Fibroblast of lung (primary cell): ENCODE data around the gene CALHM6.
"Not testable (repeated sequence)": the region's sequence is repeated elsewhere in the genome, so short reads cannot be mapped to it uniquely, and the experiment has no call there.

Experiments
- EZH2 ChIP-seq: IDR thresholded peaks from 2 replicates; pipeline ENCODE4 v1.5.1; 2012; ENCODE audit warnings: low read length, control low read depth, mild to moderate bottlenecking; ENCODE audit errors: missing control alignments
- TF ChIP-seq, protein P1 (sequence below), 2 donors: IDR thresholded peaks in 1 of 2; conservative IDR thresholded peaks in 1 of 2; 1 replicate in 1 of 2; 2 replicates in 1 of 2; pipeline ENCODE4 v1.5.1; 2011 to 2012; ENCODE audit warnings: low read length in 2 of 2, control low read depth in 1 of 2, inconsistent platforms in 1 of 2, low read depth in 1 of 2, mild to moderate bottlenecking in 1 of 2

DNA sequence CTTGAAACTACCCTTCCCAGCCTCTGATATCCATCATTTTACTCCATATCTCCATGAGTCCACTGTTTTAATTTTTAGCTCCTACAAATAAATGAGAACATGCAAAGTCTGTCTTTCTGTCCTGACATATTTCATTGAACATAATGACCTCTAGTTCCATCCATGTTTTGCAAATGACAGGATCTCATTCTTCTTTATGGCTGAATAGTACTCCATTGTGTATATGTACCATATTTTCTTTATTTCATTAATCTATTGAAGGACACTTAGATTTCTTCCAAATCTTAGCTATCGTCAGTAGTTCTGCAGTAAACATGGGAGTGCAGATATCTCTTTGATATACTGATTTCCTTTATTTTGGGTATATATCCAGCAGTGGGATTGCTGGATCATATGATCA lies 34.0 kb downstream of the CALHM6 start:
- TF ChIP-seq EZH2, result not testable (repeated sequence)
- TF ChIP-seq, protein P1, sequence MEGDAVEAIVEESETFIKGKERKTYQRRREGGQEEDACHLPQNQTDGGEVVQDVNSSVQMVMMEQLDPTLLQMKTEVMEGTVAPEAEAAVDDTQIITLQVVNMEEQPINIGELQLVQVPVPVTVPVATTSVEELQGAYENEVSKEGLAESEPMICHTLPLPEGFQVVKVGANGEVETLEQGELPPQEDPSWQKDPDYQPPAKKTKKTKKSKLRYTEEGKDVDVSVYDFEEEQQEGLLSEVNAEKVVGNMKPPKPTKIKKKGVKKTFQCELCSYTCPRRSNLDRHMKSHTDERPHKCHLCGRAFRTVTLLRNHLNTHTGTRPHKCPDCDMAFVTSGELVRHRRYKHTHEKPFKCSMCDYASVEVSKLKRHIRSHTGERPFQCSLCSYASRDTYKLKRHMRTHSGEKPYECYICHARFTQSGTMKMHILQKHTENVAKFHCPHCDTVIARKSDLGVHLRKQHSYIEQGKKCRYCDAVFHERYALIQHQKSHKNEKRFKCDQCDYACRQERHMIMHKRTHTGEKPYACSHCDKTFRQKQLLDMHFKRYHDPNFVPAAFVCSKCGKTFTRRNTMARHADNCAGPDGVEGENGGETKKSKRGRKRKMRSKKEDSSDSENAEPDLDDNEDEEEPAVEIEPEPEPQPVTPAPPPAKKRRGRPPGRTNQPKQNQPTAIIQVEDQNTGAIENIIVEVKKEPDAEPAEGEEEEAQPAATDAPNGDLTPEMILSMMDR (conservative IDR thresholded peaks at IDR 0.05 in 1 of 2, IDR thresholded peaks at IDR 0.05 in 1 of 2; ENCODE audit: low read depth in 1 of 2, low read length in 2 of 2), result not testable (repeated sequence)
